IMR-90 (cell line): ENCODE results near the gene PGF.

ENCODE experiments used
- CEBPB ChIP-seq: IDR thresholded peaks from 2 replicates; pipeline ENCODE4 v1.6.1; 2012; ENCODE audit warnings: low read depth, low read length, improper control_type of control experiment
- CHD1 ChIP-seq: IDR thresholded peaks from 2 replicates; pipeline ENCODE4 v1.6.1; 2012; ENCODE audit warnings: low read depth, low read length, improper control_type of control experiment
- ELK1 ChIP-seq: fragments of 150-350 bp; IDR thresholded peaks from 2 replicates; pipeline ENCODE4 v1.6.1; 2016; ENCODE audit warnings: low read depth, mild to moderate bottlenecking, low read length, moderate library complexity, borderline replicate concordance
- FOS ChIP-seq: fragments of 150-350 bp; IDR thresholded peaks from 2 replicates; pipeline ENCODE4 v1.6.1; 2016; ENCODE audit warnings: low read depth, low read length
- MAFK ChIP-seq: IDR thresholded peaks from 2 replicates; pipeline ENCODE4 v1.6.1; 2012; ENCODE audit warnings: low read depth, low read length, improper control_type of control experiment
- MAZ ChIP-seq: IDR thresholded peaks from 2 replicates; pipeline ENCODE4 v1.6.1; 2012; ENCODE audit warnings: low read depth, mild to moderate bottlenecking, low read length, improper control_type of control experiment, moderate library complexity, borderline replicate concordance
- POLR2A ChIP-seq: IDR thresholded peaks from 2 replicates; pipeline ENCODE4 v1.6.1; 2012; ENCODE audit warnings: mild to moderate bottlenecking, low read depth, low read length
- RAD21 ChIP-seq: IDR thresholded peaks from 2 replicates; pipeline ENCODE4 v1.6.1; 2012; ENCODE audit warnings: low read length, improper control_type of control experiment
- RCOR1 ChIP-seq: IDR thresholded peaks from 2 replicates; pipeline ENCODE4 v1.6.1; 2012; ENCODE audit warnings: mild to moderate bottlenecking, low read length, improper control_type of control experiment; ENCODE audit not compliant: insufficient replicate concordance
- RFX5 ChIP-seq: IDR thresholded peaks from 2 replicates; pipeline ENCODE4 v1.8.0; 2012; ENCODE audit warnings: low read depth, mild to moderate bottlenecking, low read length, moderate library complexity
- USF2 ChIP-seq: fragments of 150-350 bp; IDR thresholded peaks from 2 replicates; pipeline ENCODE4 v1.6.1; 2017; ENCODE audit warnings: mild to moderate bottlenecking, antibody characterized with exemption, low read length, low read depth
- TF ChIP-seq, protein P1 (sequence below): conservative IDR thresholded peaks from 2 replicates; pipeline ENCODE4 v1.5.1; 2012; ENCODE audit warnings: mild to moderate bottlenecking, low read depth, low read length, improper control_type of control experiment

DNA sequence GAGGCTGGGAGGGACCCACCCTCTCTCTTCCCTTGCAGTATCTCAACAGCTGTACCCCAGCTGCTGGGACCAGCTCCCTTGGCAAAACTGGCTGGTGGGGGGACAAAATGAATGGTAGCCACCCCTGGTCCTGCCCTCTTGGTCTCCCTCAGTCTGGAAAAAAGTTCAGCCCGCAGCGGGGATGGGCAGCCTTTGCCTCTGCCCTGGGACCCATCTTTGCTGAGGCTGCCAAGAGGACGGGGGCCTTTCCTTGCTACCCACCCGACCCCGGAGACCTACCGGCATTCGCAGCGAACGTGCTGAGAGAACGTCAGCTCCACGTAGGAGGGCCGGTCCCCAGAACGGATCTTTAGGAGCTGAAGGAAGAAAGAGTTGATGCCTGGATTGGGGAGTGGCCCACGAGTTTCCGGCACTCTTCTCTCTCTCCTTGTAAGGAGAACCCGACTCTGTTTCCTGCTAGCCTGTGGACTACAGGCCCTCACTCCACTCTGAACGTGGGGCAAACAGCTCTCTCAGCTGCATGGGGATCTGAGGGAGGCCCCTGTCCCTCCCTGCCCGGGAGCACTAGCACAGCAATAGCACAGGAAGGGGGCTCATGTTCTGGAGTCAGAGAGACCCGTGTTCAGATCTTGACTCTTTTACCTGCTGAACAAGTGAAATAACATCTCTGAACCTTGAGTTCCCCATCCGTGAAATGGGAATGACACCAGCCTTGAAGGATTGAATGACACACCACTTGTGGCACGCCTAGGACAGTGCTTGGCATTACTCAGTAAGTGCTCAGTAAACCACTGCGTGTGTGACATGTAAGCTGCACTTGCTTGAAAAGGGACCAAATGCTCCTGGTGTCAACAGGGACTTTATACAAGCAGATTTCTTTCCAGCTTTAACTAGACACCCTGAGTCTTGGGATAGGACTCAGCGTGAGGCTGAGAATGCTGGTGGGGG, 6.9 kb downstream of the PGF start:
- no peak for TF ChIP-seq POLR2A
- TF ChIP-seq, protein P1, sequence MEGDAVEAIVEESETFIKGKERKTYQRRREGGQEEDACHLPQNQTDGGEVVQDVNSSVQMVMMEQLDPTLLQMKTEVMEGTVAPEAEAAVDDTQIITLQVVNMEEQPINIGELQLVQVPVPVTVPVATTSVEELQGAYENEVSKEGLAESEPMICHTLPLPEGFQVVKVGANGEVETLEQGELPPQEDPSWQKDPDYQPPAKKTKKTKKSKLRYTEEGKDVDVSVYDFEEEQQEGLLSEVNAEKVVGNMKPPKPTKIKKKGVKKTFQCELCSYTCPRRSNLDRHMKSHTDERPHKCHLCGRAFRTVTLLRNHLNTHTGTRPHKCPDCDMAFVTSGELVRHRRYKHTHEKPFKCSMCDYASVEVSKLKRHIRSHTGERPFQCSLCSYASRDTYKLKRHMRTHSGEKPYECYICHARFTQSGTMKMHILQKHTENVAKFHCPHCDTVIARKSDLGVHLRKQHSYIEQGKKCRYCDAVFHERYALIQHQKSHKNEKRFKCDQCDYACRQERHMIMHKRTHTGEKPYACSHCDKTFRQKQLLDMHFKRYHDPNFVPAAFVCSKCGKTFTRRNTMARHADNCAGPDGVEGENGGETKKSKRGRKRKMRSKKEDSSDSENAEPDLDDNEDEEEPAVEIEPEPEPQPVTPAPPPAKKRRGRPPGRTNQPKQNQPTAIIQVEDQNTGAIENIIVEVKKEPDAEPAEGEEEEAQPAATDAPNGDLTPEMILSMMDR: no peak
- TF ChIP-seq CEBPB: no peak
- no peak for TF ChIP-seq MAZ
- TF ChIP-seq RFX5: no peak
- no peak for TF ChIP-seq RAD21
- TF ChIP-seq FOS: no peak
- no peak for TF ChIP-seq CHD1
- no peak for TF ChIP-seq RCOR1
- TF ChIP-seq USF2: no peak
- no peak for TF ChIP-seq MAFK
- no peak for TF ChIP-seq ELK1
